ENCODE data around the gene RSRC1. TPM values are rescaled to one million over a fixed set of nuclear protein-coding genes. Genes with fewer than 3 reads are reported as not detected.

RSRC1 gene
- total RNA-seq, 1 donor from 2014 or later, result 39.9 TPM

- no peaks in the 10 kb centered on the region for H3K27me3 Mint-ChIP-seq
- TF ChIP-seq CTCF (IDR thresholded peaks at IDR 0.05), result no peak
- ChIA-PET POLR2A (no interaction called here), CTCF (no interaction called here)
- intact Hi-C loops (cut with micrococcal nuclease), result no loop called here
- no peak overlapping the region for H3K4me3 Mint-ChIP-seq
- no peaks in the 10 kb centered on the region for H3K9me3 Mint-ChIP-seq
- H3K36me3 Mint-ChIP-seq (ENCODE audit: low read depth), result no peaks in the 10 kb centered on the region
- DNase-seq (no peak), ATAC-seq (ENCODE audit: low read depth) (no peak)
- no peak overlapping the region for H3K27ac Mint-ChIP-seq
- peaks cover 9% of the 10 kb centered on the region for H3K4me1 Mint-ChIP-seq
These were observed 343.1 kb downstream of the RSRC1 start for GRCh38 chr3:158453004-158453403.

GRCh38 chr3:158453865-158454264 is 344.0 kb downstream of the RSRC1 start:
- no peaks in the 10 kb centered on the region for H3K36me3 Mint-ChIP-seq (ENCODE audit: low read depth)
- H3K27me3 Mint-ChIP-seq, result no peaks in the 10 kb centered on the region
- H3K4me3 Mint-ChIP-seq, result no peak overlapping the region
- intact Hi-C loops (cut with micrococcal nuclease), result no loop called here
- no peak for TF ChIP-seq CTCF (IDR thresholded peaks at IDR 0.05)
- H3K27ac Mint-ChIP-seq, result no peak overlapping the region
- DNase-seq (no peak), ATAC-seq (ENCODE audit: low read depth) (no peak)
- H3K9me3 Mint-ChIP-seq, result no peaks in the 10 kb centered on the region
- ChIA-PET POLR2A (no interaction called here), CTCF (no interaction called here)
- H3K4me1 Mint-ChIP-seq, result peaks cover 9% of the 10 kb centered on the region

- intact Hi-C loops (cut with micrococcal nuclease), result no loop called here
- ChIA-PET POLR2A (no interaction called here), CTCF (no interaction called here)
- Mint-ChIP-seq H3K27me3 (no peaks in the 10 kb centered on the region), H3K9me3 (no peaks in the 10 kb centered on the region), H3K4me3 (no peak overlapping the region), H3K36me3 (ENCODE audit: low read depth) (no peaks in the 10 kb centered on the region), H3K27ac (no peak overlapping the region), H3K4me1 (peaks cover 15% of the 10 kb centered on the region)
- no peak for TF ChIP-seq CTCF (IDR thresholded peaks at IDR 0.05)
- ATAC-seq (ENCODE audit: low read depth), result no peak
- DNase-seq, result no peak
These were observed 345.5 kb downstream of the RSRC1 start for GRCh38 chr3:158455406-158455805.

GRCh38 chr3:158456114-158456513 is 346.2 kb downstream of the RSRC1 start:
- no peak for TF ChIP-seq CTCF (IDR thresholded peaks at IDR 0.05)
- DNase-seq (no peak), ATAC-seq (ENCODE audit: low read depth) (no peak)
- peaks cover 1% of the 10 kb centered on the region for H3K36me3 Mint-ChIP-seq (ENCODE audit: low read depth)
- no peak overlapping the region for H3K4me3 Mint-ChIP-seq
- ChIA-PET POLR2A (no interaction called here), CTCF (no interaction called here)
- H3K4me1 Mint-ChIP-seq, result peaks cover 18% of the 10 kb centered on the region
- no peak overlapping the region for H3K27ac Mint-ChIP-seq
- no peaks in the 10 kb centered on the region for H3K27me3 Mint-ChIP-seq
- H3K9me3 Mint-ChIP-seq, result no peaks in the 10 kb centered on the region
- intact Hi-C loops (cut with micrococcal nuclease), result no loop called here

- Mint-ChIP-seq H3K9me3 (no peaks in the 10 kb centered on the region), H3K4me3 (no peak overlapping the region), H3K27me3 (no peaks in the 10 kb centered on the region), H3K27ac (no peak overlapping the region), H3K4me1 (peaks cover 10% of the 10 kb centered on the region), H3K36me3 (ENCODE audit: low read depth) (peaks cover 9% of the 10 kb centered on the region)
- CTCF ChIA-PET, result no interaction called here
- no peak for TF ChIP-seq CTCF (IDR thresholded peaks at IDR 0.05)
- POLR2A ChIA-PET, result no interaction called here
- DNase-seq, result no peak
- intact Hi-C loops (cut with micrococcal nuclease), result no loop called here
- no peak for ATAC-seq (ENCODE audit: low read depth)
These were observed 348.6 kb downstream of the RSRC1 start for GRCh38 chr3:158458464-158458863.

Measured in activated B cell treated with CpG ODN at 0.5 μM for 24 hours (primary cell).